ENCODE measurements around the gene C17orf50. TPM values are rescaled to one million over a fixed set of nuclear protein-coding genes. Genes with fewer than 3 reads are reported as not detected.
"Not testable (repeated sequence)": the region's sequence is repeated elsewhere in the genome, so short reads cannot be mapped to it uniquely, and the experiment has no call there.

The C17orf50 gene
- total and polyA plus RNA-seq, 3 donors from 2014 or later = 48.8 to 154 (median 102) TPM

DNA sequence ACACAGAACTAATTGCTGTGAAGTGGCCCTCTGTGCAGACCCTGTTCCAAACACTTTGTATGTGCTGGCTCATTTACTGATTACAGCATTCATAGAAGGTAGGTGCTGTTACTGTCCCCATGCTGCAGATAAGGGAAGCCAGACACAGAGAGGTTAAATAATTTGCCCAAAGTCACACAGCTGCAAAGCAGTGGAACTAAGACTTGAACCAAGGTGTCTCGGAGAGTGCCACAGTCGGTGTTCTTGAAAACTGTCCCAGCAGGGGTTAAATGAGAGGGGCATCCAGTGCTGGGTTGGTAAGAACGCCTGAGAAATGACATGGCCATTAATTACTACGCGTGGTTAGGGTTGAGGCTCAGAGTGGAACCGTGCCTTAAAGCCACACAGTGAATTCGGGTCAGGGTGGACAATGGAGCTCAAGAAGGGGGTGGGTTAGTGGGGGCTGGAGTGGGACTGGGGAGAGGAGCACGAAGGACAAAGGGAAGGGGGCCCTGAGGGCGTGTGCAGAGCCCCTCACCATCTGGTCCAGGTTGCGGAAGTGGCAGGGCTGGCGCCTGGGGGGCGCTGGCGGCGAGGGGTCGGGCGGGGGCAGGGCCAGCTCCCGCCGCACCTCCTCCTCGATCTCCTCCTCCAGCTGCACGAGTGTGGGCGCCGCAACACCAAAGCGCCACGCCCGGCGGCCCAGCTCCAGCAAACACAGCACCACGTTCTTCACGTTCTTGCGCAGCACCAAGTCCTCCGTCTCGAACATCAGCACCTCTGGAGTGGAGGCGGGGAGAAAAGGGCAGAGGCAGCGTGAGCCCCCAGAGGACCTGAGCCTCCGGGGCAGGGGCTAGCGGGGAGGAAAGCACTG lies 10.9 kb upstream of the C17orf50 start:
- H3K27me3 ChIP-seq = no peaks in the 10 kb centered on the region

GRCh38 chr17:35750526-35751395 lies 9.9 kb upstream of the C17orf50 start:
- intact Hi-C loops (cut with DNase I; ENCODE audit: low total_unique reads) = loop anchor here (5.0 kb wide), 1 partner anchor 133 kb away; no protein-coding TSS in a partner anchor
- no peaks in the 10 kb centered on the region for H3K9me3 ChIP-seq
- no peaks in the 10 kb centered on the region for H3K27me3 ChIP-seq
- WGBS, 2 donors = 63 to 72% methylated on average over 9 to 10 of the region's 10 CpGs
- TF ChIP-seq POLR2A (IDR thresholded peaks at IDR 0.05) = no peak
- no peak for TF ChIP-seq CTCF (IDR thresholded peaks at IDR 0.05)
- H3K4me1 ChIP-seq = peaks cover 11% of the 10 kb centered on the region
- H3K4me3 ChIP-seq = no peak overlapping the region
- no peak for DNase-seq
- no peaks in the 10 kb centered on the region for H3K36me3 ChIP-seq (ENCODE audit: low read depth, missing control alignments)
- no peak overlapping the region for H3K27ac ChIP-seq

More for the DNA sequence above, 10.9 kb upstream of the C17orf50 start:
- no peaks in the 10 kb centered on the region for H3K9me3 ChIP-seq
- WGBS, 2 donors = 6 to 20% methylated on average over 33 to 35 of the region's 35 CpGs
- peak overlapping the region in 1 of 2 donors; percentile 26 for H3K4me3 ChIP-seq
- H3K36me3 ChIP-seq (ENCODE audit: low read depth, missing control alignments) = no peaks in the 10 kb centered on the region
- H3K27ac ChIP-seq = no peak overlapping the region
- no peak for TF ChIP-seq CTCF (IDR thresholded peaks at IDR 0.05)
- TF ChIP-seq POLR2A (IDR thresholded peaks at IDR 0.05) = no peak
- intact Hi-C loops (cut with DNase I; ENCODE audit: low total_unique reads) = loop anchor here (5.0 kb wide), 1 partner anchor 132 kb away; no protein-coding TSS in a partner anchor
- DNase-seq = no peak
- peaks cover 11% of the 10 kb centered on the region for H3K4me1 ChIP-seq

- H3K4me1 ChIP-seq = peaks cover 11% of the 10 kb centered on the region
- not testable (repeated sequence) for H3K9me3 ChIP-seq; H3K4me3 ChIP-seq; DNase-seq; H3K27me3 ChIP-seq; H3K27ac ChIP-seq; H3K36me3 ChIP-seq (ENCODE audit: low read depth, missing control alignments)
- 86 to 90% methylated on average over 4 of the region's 4 CpGs for WGBS, 2 donors
- intact Hi-C loops (cut with DNase I; ENCODE audit: low total_unique reads) = loop anchor here (5.0 kb wide), 1 partner anchor 134 kb away; no protein-coding TSS in a partner anchor
Measured at GRCh38 chr17:35751541-35751940, 9.1 kb upstream of the C17orf50 start.

GRCh38 chr17:35752471-35752870 lies 8.2 kb upstream of the C17orf50 start:
- Histone ChIP-seq H3K4me1 (peaks cover 11% of the 10 kb centered on the region), H3K9me3 (no peaks in the 10 kb centered on the region), H3K27ac (no peak overlapping the region), H3K4me3 (no peak overlapping the region), H3K27me3 (no peaks in the 10 kb centered on the region), H3K36me3 (ENCODE audit: low read depth, missing control alignments) (no peaks in the 10 kb centered on the region)
- DNase-seq = no peak
- WGBS, 2 donors = 76 to 85% methylated on average over 11 to 15 of the region's 16 CpGs
- TF ChIP-seq CTCF (IDR thresholded peaks at IDR 0.05) (no peak), POLR2A (IDR thresholded peaks at IDR 0.05) (no peak)
- intact Hi-C loops (cut with DNase I; ENCODE audit: low total_unique reads) = loop anchor here (5.0 kb wide), 1 partner anchor 135 kb away; no protein-coding TSS in a partner anchor
